ENCODE results near the gene PPP1R13B. TPM values are rescaled to one million over a fixed set of nuclear protein-coding genes. Genes with fewer than 3 reads are reported as not detected.
"Not testable (repeated sequence)": the region's sequence is repeated elsewhere in the genome, so short reads cannot be mapped to it uniquely, and the experiment has no call there.

Gene PPP1R13B
- polyA plus RNA-seq, 1 of the 3 experiments (the other 2 are of a cell fraction) = 5.7 TPM

DNA sequence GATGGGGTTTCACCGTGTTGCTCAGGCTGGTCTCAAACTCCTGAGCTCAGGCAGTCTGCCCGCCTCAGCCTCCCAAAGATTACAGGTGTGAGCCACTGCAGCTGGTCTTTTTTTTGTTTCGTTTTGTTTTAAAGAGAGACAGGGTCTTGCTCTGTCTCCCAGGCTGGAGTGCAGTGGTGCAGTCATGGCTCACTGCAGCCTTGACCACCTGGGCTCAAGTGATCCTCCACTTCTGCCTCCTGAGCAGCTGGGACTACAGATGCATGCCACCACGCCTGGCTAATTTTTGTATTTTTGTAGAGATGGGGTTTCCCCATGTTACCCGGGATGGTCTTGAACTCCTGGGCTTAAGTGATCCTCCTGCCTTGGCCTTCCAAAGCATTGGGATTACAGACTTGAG, 155.7 kb downstream of the PPP1R13B start:
- POLR2A ChIA-PET; DNase-seq; H3K27me3 ChIP-seq (ENCODE audit: insufficient read depth); H3K27ac ChIP-seq (ENCODE audit: low read depth in 2 of 2, low read length in 1 of 2); H3K9ac ChIP-seq; H2AFZ ChIP-seq (ENCODE audit: low read depth); H3K4me2 ChIP-seq; H3K9me3 ChIP-seq; H3K9me2 ChIP-seq; H3K4me3 ChIP-seq (ENCODE audit: low read depth in 2 of 2, low read length in 1 of 2): not testable (repeated sequence)
- H3K36me3 ChIP-seq (replicated peaks in 1 of 2; ENCODE audit: control insufficient read depth in 1 of 2, insufficient read depth in 2 of 2, low read length in 1 of 2) = peaks cover 53 to 58% of the 10 kb centered on the region in 2 experiments
- peaks cover 66% of the 10 kb centered on the region for H3K79me2 ChIP-seq (ENCODE audit: insufficient read depth)
- H4K20me1 ChIP-seq (ENCODE audit: insufficient read depth) = peaks cover 20% of the 10 kb centered on the region
- peaks cover 0 to 22% of the 10 kb centered on the region in 2 experiments; a peak in 1 of 4 replicates for H3K4me1 ChIP-seq (ENCODE audit: control insufficient read depth in 1 of 2, insufficient read depth in 2 of 2, low read depth in 1 of 2, low read length in 1 of 2)
- 96% methylated on average over 5 of the region's 5 CpGs for WGBS (ENCODE audit: low lambda C conversion rate)
- H3F3A ChIP-seq (replicated peaks; ENCODE audit: insufficient read depth) = peaks cover 22% of the 10 kb centered on the region
- CTCF ChIA-PET = interaction anchor here (1.2 kb wide), 1 partner anchor 12 kb away, joined by 3 read pairs; no protein-coding TSS in a partner anchor

DNA sequence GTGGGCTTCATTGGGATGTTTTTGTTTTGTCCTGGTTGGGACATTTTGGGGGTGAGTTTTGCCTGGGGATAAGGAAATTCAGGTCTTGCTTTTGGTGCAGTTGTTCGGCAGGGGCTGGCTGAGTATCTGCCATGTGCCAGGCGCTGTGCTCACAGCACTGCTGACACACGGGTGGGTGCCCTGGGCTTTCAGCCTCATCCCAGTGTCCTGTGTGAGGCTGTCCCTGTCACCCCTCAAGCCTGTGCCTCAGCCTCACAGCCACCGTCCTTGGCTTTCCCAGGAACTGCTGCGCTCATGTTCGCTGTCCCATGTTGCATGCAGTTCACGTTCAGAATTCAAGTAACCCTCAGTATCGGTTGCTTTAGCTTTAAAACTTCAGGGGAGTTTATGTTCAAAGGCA, 157.0 kb downstream of the PPP1R13B start:
- peaks cover 68% of the 10 kb centered on the region for H3K79me2 ChIP-seq (ENCODE audit: insufficient read depth)
- H3K27me3 ChIP-seq (ENCODE audit: insufficient read depth) = no peaks in the 10 kb centered on the region
- H3F3A ChIP-seq (replicated peaks; ENCODE audit: insufficient read depth) = peaks cover 34% of the 10 kb centered on the region
- H3K4me3 ChIP-seq (ENCODE audit: low read depth in 2 of 2, low read length in 1 of 2) = no peak overlapping the region
- WGBS (ENCODE audit: low lambda C conversion rate) = 91% methylated on average over 6 of the region's 8 CpGs
- H4K20me1 ChIP-seq (ENCODE audit: insufficient read depth) = peaks cover 12% of the 10 kb centered on the region
- TF ChIP-seq RFX5 (IDR thresholded peaks at IDR 0.05; ENCODE audit: low read length) = no peak
- TF ChIP-seq, protein P1, sequence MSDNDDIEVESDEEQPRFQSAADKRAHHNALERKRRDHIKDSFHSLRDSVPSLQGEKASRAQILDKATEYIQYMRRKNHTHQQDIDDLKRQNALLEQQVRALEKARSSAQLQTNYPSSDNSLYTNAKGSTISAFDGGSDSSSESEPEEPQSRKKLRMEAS (IDR thresholded peaks at IDR 0.05; ENCODE audit: low read depth) = no peak
- no peak for TF ChIP-seq YY1 (IDR thresholded peaks at IDR 0.05; ENCODE audit: low read depth)
- TF ChIP-seq, protein P2, sequence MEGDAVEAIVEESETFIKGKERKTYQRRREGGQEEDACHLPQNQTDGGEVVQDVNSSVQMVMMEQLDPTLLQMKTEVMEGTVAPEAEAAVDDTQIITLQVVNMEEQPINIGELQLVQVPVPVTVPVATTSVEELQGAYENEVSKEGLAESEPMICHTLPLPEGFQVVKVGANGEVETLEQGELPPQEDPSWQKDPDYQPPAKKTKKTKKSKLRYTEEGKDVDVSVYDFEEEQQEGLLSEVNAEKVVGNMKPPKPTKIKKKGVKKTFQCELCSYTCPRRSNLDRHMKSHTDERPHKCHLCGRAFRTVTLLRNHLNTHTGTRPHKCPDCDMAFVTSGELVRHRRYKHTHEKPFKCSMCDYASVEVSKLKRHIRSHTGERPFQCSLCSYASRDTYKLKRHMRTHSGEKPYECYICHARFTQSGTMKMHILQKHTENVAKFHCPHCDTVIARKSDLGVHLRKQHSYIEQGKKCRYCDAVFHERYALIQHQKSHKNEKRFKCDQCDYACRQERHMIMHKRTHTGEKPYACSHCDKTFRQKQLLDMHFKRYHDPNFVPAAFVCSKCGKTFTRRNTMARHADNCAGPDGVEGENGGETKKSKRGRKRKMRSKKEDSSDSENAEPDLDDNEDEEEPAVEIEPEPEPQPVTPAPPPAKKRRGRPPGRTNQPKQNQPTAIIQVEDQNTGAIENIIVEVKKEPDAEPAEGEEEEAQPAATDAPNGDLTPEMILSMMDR (IDR thresholded peaks at IDR 0.05) = no peak
- H2AFZ ChIP-seq (ENCODE audit: low read depth) = no peak overlapping the region
- no peaks in the 10 kb centered on the region for H3K9me3 ChIP-seq
- no peak overlapping the region for H3K27ac ChIP-seq (ENCODE audit: low read depth in 2 of 2, low read length in 1 of 2)
- H3K9me2 ChIP-seq = no peaks in the 10 kb centered on the region
- ChIA-PET POLR2A (no interaction called here), CTCF (no interaction called here)
- no peak overlapping the region for H3K9ac ChIP-seq
- no peak overlapping the region for H3K4me2 ChIP-seq
- peaks cover 65 to 66% of the 10 kb centered on the region in 2 experiments for H3K36me3 ChIP-seq (replicated peaks in 1 of 2; ENCODE audit: control insufficient read depth in 1 of 2, insufficient read depth in 2 of 2, low read length in 1 of 2)
- peaks cover 0 to 9% of the 10 kb centered on the region in 2 experiments; a peak in 1 of 4 replicates for H3K4me1 ChIP-seq (ENCODE audit: control insufficient read depth in 1 of 2, insufficient read depth in 2 of 2, low read depth in 1 of 2, low read length in 1 of 2)
- DNase-seq = no peak

DNA sequence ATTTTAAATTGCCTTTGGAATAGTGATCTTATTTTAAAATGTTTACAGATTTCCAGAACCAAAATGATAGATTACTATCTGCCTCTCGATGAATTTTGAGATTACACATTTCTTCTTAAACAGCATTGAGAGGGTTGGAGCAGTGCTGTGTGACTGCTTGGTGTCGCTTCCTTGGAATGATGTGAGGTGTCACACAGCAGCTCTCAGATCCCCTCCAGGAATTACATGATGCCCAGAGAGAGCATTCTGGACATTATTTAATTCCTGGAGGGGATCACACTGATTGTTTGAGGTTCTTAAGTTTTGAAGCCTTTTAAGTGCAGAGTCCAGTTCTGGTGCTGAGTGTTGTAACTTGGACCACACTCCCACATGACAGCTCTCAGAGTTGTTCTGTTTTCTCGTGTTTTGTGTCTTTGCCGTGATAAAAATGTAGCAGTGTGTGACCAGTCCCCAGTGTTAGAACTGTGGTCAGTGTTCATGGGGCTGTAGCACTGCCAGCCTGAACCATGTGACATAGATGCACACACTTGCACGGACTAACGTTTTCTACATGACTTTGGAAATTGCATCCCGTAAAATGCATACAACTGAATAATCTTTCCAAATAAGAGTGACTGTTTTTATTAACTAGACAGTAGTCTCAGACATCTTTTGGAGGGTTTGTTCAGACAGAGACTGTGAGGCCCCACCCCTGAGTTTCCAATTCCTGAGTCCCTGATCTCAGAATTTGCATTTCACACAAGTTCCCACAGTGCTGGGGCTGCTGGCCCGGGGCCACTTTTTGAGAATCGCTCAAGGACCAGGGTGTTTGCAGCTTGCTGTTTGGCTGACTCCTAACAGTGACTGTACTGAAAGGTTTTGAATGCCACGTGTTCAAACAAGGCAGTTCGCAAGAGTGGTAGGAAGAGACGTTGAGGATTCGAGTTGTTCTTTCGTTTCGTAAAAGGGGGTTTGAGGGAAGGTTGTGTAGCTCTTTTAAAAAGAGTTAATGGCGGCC, 158.2 kb downstream of the PPP1R13B start:
- Histone ChIP-seq H3K4me2 (no peak overlapping the region), H3K36me3 (replicated peaks in 1 of 2; ENCODE audit: control insufficient read depth in 1 of 2, insufficient read depth in 2 of 2, low read length in 1 of 2) (peaks cover 70% of the 10 kb centered on the region in 2 experiments), H4K20me1 (ENCODE audit: insufficient read depth) (0 out of 2 replicates have a peak, but pooled peaks cover 7% of the 10 kb centered on the region), H3F3A (replicated peaks; ENCODE audit: insufficient read depth) (peaks cover 27% of the 10 kb centered on the region), H3K9me2 (no peaks in the 10 kb centered on the region), H3K79me2 (ENCODE audit: insufficient read depth) (peaks cover 64% of the 10 kb centered on the region; the same call in 1 of the 2 replicates), H3K9me3 (no peaks in the 10 kb centered on the region), H2AFZ (ENCODE audit: low read depth) (no peak overlapping the region), H3K4me1 (ENCODE audit: control insufficient read depth in 1 of 2, insufficient read depth in 2 of 2, low read depth in 1 of 2, low read length in 1 of 2) (peaks cover 0 to 3% of the 10 kb centered on the region in 2 experiments; a peak in 1 of 4 replicates), H3K4me3 (ENCODE audit: low read depth in 2 of 2, low read length in 1 of 2) (no peak overlapping the region), H3K27ac (ENCODE audit: low read depth in 2 of 2, low read length in 1 of 2) (no peak overlapping the region), H3K9ac (no peak overlapping the region), H3K27me3 (ENCODE audit: insufficient read depth) (no peaks in the 10 kb centered on the region)
- CTCF ChIA-PET = interaction anchor here (2.2 kb wide), 1 partner anchor 10 kb away, joined by 6 read pairs; no protein-coding TSS in a partner anchor
- TF ChIP-seq POLR2AphosphoS5 (IDR thresholded peaks at IDR 0.05; ENCODE audit: low read depth, low read length) (no peak), RXRA (IDR thresholded peaks at IDR 0.05; ENCODE audit: borderline replicate concordance, low read depth) (no peak), SMC3 (IDR thresholded peaks at IDR 0.05; ENCODE audit: low read depth, low read length) (no peak), CHD2 (IDR thresholded peaks at IDR 0.05; ENCODE audit: low read length, partially characterized antibody) (no peak)
- TF ChIP-seq, protein P3, sequence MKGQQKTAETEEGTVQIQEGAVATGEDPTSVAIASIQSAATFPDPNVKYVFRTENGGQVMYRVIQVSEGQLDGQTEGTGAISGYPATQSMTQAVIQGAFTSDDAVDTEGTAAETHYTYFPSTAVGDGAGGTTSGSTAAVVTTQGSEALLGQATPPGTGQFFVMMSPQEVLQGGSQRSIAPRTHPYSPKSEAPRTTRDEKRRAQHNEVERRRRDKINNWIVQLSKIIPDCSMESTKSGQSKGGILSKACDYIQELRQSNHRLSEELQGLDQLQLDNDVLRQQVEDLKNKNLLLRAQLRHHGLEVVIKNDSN (IDR thresholded peaks at IDR 0.05; ENCODE audit: borderline replicate concordance, low read depth) = no peak
- POLR2A ChIA-PET = no interaction called here
- 93% methylated on average over 16 of the region's 16 CpGs for WGBS (ENCODE audit: low lambda C conversion rate)
- no peak for DNase-seq
